ENCODE data around the gene BMPR1B.

- TF ChIP-seq CTCF (IDR thresholded peaks at IDR 0.05) (no peak), POLR2A (IDR thresholded peaks at IDR 0.05) (no peak)
Observed at GRCh38 chr4:95021099-95021498, 263.3 kb downstream of the BMPR1B start.

Data from right lobe of liver (tissue), 4 donors.